ENCODE measurements around the gene MADCAM1.

MADCAM1 gene

DNA sequence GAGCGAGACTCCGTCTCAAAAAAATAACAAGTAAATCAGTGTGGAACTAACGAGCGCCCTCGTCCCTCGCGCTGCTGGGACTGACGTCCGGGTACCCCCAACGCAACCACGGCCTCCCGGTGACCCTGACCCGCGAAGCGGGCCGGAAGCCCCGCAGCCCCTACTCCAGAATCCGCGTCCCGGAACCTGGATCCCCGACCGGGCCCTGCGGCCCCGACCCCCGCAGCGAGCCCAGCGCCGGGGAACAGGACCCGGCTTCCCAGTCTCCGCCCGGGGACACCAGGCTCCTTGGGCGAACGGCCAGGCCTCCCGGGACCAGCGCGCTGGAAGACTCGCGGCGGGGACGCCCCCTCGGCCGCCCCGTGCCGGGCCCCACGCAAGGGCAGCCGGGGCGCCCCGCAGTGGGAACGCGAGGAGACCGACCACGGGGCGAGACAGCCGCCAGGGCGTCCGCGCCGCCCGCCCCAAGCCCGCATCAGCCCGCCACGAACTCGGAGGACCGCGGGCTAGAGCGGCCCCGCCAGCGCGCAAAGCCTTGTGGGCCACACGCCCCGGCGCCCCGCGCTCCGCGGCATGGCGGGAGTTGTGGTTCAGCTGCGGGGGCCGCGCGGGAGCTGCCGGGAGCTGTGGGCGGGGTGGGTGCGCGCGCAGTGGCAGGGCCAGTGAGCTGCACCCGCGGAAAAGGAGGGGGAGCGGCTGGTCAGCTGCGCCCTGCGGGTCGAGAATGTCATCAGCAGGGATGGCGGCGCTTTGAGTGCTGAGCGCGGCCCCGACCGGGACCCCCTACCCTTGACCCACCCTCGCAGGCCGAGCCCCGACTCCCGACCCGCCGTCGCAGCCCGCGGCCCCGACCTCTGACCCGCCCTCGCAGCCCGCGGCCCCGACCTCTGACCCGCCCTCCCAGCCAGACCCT, 7.5 kb upstream of the MADCAM1 start:
- no peak for DNase-seq (ENCODE audit: low read depth, low spot score)

DNA sequence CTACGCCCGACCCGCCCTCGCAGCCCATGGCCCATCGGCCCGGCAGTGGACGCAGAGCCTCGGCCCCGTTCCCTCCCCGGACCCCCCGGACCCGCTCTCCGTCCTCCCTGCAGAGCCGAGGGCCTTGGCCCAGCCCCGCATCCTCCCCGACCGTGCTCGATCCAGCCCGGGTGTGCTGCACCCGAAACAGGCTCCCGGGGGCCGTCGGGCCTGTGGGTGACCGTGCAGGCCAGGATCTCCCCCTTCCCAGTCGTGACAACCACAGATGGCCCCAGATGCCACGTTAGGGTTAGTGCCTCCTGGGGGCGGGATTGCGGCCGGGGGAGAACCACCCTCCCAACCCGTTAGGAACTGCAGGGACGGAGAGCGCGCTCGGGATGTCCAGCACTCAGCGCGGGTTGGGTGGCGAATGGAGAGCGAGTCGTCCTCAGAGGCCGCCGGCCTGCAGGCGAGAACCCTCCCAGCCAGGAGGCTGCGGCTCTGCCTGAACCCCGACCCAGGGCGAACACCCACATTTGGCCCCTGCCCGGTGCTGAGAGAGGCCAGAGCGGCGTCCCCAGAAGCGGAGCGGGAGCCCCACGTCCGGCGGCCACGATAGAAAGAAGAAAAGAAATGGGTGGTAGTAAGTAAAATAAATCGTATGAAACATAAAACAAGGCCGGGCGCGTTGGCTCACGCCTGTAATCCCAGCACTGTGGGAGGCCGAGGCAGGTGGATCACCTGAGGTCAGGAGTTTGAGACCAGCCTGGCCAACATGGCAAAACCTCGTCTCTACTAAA, 6.7 kb upstream of the MADCAM1 start:
- no peak for DNase-seq (ENCODE audit: low read depth, low spot score)

GRCh38 chr19:491146-491741, 5.0 kb upstream of the MADCAM1 start:
- DNase-seq (ENCODE audit: low read depth, low spot score) = no peak

DNA sequence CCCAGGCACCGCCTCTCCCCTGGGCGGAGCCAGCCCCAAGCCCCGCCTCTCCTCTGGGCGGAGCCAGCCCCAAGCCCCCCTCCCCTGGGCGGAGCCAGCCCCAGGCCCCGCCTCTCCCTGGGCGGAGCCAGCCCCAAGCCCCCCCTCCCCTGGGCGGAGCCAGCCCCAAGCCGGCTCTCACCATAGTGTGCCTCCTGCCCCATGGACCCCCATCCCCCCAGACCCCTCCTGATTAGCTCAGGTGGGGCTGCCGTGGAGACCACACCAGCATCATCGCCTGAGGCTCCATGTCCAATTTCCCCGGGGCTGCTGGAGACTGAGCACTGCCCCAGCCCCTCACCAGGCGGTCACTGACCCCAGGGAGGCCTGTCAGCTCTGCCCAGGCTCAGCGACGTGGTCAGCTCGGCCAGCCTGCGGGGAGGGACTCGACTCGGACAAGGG, 4.2 kb upstream of the MADCAM1 start:
- no peak for DNase-seq (ENCODE audit: low read depth, low spot score)

DNA sequence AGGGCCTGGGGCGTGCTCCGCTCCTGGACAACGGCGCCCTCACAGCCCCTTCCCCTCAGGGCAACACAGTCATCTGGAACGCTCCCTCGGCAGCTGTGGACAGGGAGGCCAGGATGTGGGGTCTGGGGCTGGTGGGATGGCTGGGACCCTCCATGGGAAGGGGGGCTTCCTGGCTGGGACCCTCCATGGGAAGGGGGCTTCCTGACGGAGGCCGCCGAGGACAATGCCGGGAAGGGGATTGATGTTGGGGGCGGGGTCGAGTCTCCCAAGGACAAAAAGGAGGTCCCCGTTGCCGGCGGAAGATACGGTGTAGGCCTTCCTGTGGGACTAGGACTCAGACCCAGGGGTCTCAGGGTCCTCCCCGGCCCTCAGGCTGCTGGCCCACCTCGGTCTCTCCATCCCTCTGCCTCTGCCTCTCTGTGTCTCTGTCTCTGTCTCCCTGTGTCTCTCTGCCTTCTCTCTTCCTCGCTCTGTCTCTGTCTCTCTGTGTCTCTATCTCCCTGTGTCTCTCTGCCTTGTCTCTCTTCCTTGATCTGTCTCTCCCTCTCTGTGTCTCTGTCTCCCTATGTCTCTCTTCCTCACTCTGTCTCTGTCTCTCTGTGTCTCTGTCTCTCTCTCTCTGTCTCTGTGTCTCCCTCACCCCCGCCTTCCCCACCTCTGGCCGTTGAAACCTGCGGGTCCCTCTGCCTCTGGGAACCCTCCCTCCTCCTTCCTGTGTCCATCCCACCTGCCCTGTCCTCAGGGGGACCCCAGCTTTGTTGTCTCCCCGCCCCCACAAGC, 2.7 kb upstream of the MADCAM1 start:
- no peak for DNase-seq (ENCODE audit: low read depth, low spot score)

- DNase-seq (ENCODE audit: low read depth, low spot score) = no peak
Measured at GRCh38 chr19:494171-495080, 1.9 kb upstream of the MADCAM1 start.

GRCh38 chr19:495081-495401, 1.2 kb upstream of the MADCAM1 start:
- DNase-seq (ENCODE audit: low read depth, low spot score) = no peak

DNA sequence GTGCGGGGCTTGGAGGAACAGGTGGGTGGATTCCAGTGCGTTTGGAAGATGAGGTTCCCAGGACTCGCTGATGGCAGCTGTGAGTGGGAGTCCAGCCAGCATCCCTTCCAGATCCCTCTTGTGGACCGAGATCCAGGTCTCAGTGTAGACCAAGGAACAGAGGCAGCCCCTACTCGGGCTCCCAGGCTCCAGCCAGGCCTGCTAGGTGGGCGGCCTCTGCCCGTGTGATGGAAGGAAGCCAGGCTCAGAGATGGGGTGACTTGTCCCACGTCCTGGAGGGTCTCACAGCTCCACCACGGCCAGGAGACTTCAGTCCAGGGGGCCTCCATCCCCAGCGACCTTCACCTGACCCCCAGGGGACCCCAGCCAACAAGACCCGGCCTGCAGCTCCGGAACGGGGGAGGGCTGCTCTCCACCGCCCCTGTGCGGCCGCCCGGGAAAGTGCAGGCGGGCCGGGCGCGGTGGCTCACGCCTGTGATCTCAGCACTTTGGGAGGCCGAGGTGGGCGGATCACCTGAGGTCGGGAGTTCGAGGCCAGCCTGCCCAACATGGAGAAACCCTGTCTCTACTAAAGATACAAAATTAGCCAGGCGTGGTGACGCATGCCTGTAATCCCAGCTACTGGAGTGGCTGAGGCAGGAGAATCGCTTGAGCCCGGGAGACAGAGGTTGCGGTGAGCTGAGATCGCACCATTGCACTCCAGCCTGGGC, 729 bp upstream of the MADCAM1 start:
- DNase-seq (ENCODE audit: low read depth, low spot score) = no peak

DNA sequence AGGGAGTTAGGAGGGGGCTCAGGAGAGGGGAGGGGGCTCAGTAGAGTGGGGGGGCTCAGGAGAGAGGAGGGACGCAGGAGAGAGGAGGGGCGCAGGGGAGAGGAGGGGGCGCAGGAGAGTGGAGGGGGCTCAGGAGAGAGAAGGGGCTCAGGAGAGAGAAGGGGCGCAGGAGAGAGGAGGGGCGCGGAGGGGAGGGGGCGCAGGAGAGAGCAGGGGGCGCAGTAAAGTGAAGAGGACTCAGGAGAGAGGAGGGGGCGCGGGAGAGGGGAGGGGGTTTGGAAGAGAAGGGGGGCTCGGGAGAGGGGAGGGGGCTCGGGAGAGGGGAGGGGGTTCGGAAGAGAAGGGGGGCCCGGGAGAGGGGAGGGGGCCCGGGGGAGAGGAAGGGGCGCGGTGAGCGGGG, 700 bp downstream of the MADCAM1 start:
- DNase-seq (ENCODE audit: low read depth, low spot score) = no peak

- no peak for DNase-seq (ENCODE audit: low read depth, low spot score)
Measured at GRCh38 chr19:497491-497868, 1.2 kb downstream of the MADCAM1 start.

- DNase-seq (ENCODE audit: low read depth, low spot score) = no peak
Measured at GRCh38 chr19:497869-498510, 1.7 kb downstream of the MADCAM1 start.

DNA sequence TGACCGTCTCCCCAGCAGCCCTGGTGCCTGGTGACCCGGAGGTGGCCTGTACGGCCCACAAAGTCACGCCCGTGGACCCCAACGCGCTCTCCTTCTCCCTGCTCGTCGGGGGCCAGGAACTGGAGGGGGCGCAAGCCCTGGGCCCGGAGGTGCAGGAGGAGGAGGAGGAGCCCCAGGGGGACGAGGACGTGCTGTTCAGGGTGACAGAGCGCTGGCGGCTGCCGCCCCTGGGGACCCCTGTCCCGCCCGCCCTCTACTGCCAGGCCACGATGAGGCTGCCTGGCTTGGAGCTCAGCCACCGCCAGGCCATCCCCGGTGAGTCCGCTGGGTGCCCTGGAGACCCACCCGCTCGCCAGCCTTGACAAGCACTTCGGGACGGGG, 2.2 kb downstream of the MADCAM1 start:
- DNase-seq (ENCODE audit: low read depth, low spot score) = no peak

- DNase-seq (ENCODE audit: low read depth, low spot score) = no peak
Measured at GRCh38 chr19:498977-499623, 2.8 kb downstream of the MADCAM1 start.

GRCh38 chr19:501646-502045, 5.4 kb downstream of the MADCAM1 start:
- DNase-seq (ENCODE audit: low read depth, low spot score) = no peak

- DNase-seq (ENCODE audit: low read depth, low spot score) = no peak
Measured at GRCh38 chr19:504616-505015, 8.3 kb downstream of the MADCAM1 start.

- DNase-seq (ENCODE audit: low read depth, low spot score) = peak; percentile 99
Measured at GRCh38 chr19:506404-507285, 10.4 kb downstream of the MADCAM1 start.

DNA sequence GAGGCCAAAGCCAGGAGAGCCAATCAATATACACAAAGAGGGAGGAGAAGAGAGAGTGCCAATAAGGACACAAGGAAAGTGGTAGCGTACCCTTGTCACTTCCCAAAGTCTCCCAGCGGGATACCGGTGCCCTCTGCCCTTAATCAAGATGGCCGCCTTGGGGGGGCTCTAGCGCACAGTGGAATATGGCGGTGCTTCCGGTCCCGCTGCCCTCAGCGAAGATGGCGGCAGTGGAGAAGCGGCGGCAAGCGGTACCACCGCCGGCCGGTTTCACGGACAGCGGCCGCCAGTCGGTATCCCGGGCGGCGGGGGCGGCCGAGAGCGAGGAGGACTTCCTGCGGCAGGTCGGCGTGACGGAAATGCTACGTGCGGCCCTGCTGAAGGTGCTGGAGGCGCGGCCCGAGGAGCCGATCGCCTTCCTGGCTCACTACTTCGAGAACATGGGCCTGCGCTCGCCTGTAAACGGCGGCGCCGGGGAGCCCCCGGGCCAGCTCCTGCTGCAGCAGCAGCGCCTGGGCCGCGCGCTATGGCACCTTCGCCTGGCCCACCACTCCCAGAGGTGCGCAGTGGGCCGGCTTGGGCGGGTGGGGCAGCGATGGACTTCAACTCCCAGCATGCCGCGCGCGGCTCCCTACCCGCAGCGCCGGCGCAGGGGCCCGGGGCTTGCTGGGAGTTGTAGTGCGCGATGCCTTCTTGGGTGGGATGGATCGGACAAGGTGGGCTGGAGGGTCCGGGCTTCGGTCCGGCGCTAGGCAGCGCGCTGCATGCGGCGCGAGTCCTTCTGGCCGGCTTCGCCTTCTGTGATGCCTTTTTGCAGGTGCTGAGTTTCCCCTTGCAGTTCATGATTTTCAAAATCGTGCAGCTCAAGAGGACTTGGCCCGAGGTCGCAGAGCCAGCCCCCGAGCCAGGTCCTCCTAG, 11.3 kb downstream of the MADCAM1 start, which contains the start of gene TPGS1:
Gene TPGS1, plus strand, starts transcription at position 212 of the 918 bp plus-strand sequence. Its CDS starts 10 bp downstream, at position 222.
- no peak for DNase-seq (ENCODE audit: low read depth, low spot score)
